Upper lobe of left lung (tissue), 6 donors: ENCODE data around the gene CYP3A5. TPM values are rescaled to one million over a fixed set of nuclear protein-coding genes. Genes with fewer than 3 reads are reported as not detected.
A peak's percentile ranks its signal among the peaks of the same experiment; 100 is the strongest.

ENCODE experiments used
- ATAC-seq, 2 donors: fragments of 200-7000 bp; cut with Tn5 transposase; one replicate each; pipeline ENCODE4 v1.9.1; 2022; ENCODE audit warnings: mild to moderate bottlenecking in 2 of 2, moderate library complexity in 2 of 2; ENCODE audit not compliant: low FRiP score in 2 of 2
- DNase-seq, 2 donors: peaks; one replicate each; pipeline ENCODE4 v3.0.0-alpha.2; 2019 to 2020
- H3K27ac ChIP-seq, 4 donors: fragments of 200-600 bp; sonication (generic); one replicate each; pipeline ENCODE4 v1.5.1; 2016 to 2019
- H3K27me3 ChIP-seq, 4 donors: fragments of 200-600 bp; sonication (generic); one replicate each; pipeline ENCODE4 v1.5.1; 2017 to 2019
- H3K36me3 ChIP-seq, 4 donors: fragments of 200-600 bp; sonication (generic); one replicate each; pipeline ENCODE4 v1.5.1; 2016 to 2019
- H3K4me1 ChIP-seq, 4 donors: fragments of 200-600 bp; sonication (generic); one replicate each; pipeline ENCODE4 v1.5.1; 2018 to 2019
- H3K4me3 ChIP-seq, 4 donors: fragments of 200-600 bp; sonication (generic); one replicate each; pipeline ENCODE4 v1.5.1; 2017 to 2019; ENCODE audit warnings: mild to moderate bottlenecking in 2 of 4, moderate library complexity in 1 of 4
- H3K9me3 ChIP-seq, 4 donors: fragments of 200-600 bp; sonication (generic); one replicate each; pipeline ENCODE4 v1.5.1; 2018 to 2019
- CTCF ChIP-seq, 6 experiments: fragments of 450-650 bp in 4 of 6; fragments of 200-600 bp in 2 of 6; sonication (generic) in 2 of 6; IDR thresholded peaks; one replicate each; pipeline ENCODE4 v1.5.1; 2016 to 2019; ENCODE audit warnings: antibody characterized with exemption in 6 of 6
- EP300 ChIP-seq, 4 donors: sonication (generic); formaldehyde crosslinking; IDR thresholded peaks; one replicate each; pipeline ENCODE4 v1.5.1; 2017; ENCODE audit warnings: antibody characterized with exemption in 4 of 4, control low read depth in 2 of 4
- POLR2A ChIP-seq, 4 donors: fragments of 450-650 bp; IDR thresholded peaks; one replicate each; pipeline ENCODE4 v1.5.1; 2016 to 2017; ENCODE audit warnings: antibody characterized with exemption in 4 of 4, mild to moderate bottlenecking in 2 of 4
- POLR2AphosphoS5 ChIP-seq, 2 donors: sonication (generic); formaldehyde crosslinking; IDR thresholded peaks; one replicate each; pipeline ENCODE4 v1.5.1; 2017; ENCODE audit warnings: antibody characterized with exemption in 2 of 2
- WGBS, 2 donors: methylation state at CpG; one replicate each; pipeline ENCODE4 v1.1.5; 2017 to 2018; 5-methylcytosine and 5-hydroxymethylcytosine counted together
- small RNA-seq, 4 donors: library from RNA; depleted of rRNA; stranded (forward); fragments of <200 nt; gene quantifications; one replicate each; pipeline ENCODE3, GENCODE V24; 2016
- total RNA-seq, 6 donors: library from RNA; depleted of rRNA in 4 of 6; stranded (reverse); fragments of >200 nt in 4 of 6; gene quantifications; one replicate each; pipeline versions ENCODE4 v1.1.0 to v1.2.1, GENCODE V29; 2016 to 2021
- donor health status: DM: no; HTN: no; CAD: no; lungs with moderate emphysema.
- donor health status: DM: no; HTN: yes; CAD: no; lungs with severe emphysema.

Gene CYP3A5
- total RNA-seq, 6 donors from 2014 or later, result 8.0 to 25.2 (median 14.2) TPM

GRCh38 chr7:99601656-99602310, 78.0 kb downstream of the CYP3A5 start:
- TF ChIP-seq POLR2AphosphoS5 (IDR thresholded peaks at IDR 0.05) (no peak), EP300 (IDR thresholded peaks at IDR 0.05) (no peak)
- H3K9me3 ChIP-seq, result no peaks in the 10 kb centered on the region
- H3K27ac ChIP-seq, result no peak overlapping the region
- no peak overlapping the region for H3K4me3 ChIP-seq
- peak in 1 of 2 donors; percentile 7 for DNase-seq
- H3K27me3 ChIP-seq, result no peaks in the 10 kb centered on the region
- H3K36me3 ChIP-seq, result no peaks in the 10 kb centered on the region
- WGBS, 2 donors, result 66 to 84% methylated on average over 7 of the region's 7 CpGs
- no peak for ATAC-seq
- H3K4me1 ChIP-seq, result no peaks in the 10 kb centered on the region

- Histone ChIP-seq H3K9me3 (no peaks in the 10 kb centered on the region), H3K36me3 (no peaks in the 10 kb centered on the region), H3K4me1 (no peaks in the 10 kb centered on the region), H3K27me3 (no peaks in the 10 kb centered on the region), H3K4me3 (no peak overlapping the region), H3K27ac (no peak overlapping the region)
- no peak for DNase-seq
- TF ChIP-seq POLR2AphosphoS5 (IDR thresholded peaks at IDR 0.05) (no peak), POLR2A (IDR thresholded peaks at IDR 0.05) (no peak), CTCF (IDR thresholded peaks at IDR 0.05) (no peak), EP300 (IDR thresholded peaks at IDR 0.05) (no peak)
- ATAC-seq, result no peak
- 81 to 85% methylated on average over 4 of the region's 4 CpGs for WGBS, 2 donors
Measured at GRCh38 chr7:99599836-99600235, 80.0 kb downstream of the CYP3A5 start.

Small RNA genes lying within 50 kb of the gene (small RNA-seq; reads per million reads assigned to genes)
- gene CYP3A51P (0 reads per million in 4 donors), gene CYP3A7-CYP3A51P (0 reads per million in 4 donors)

Other genes with a start within 250 kb of the CYP3A5 start
- gene PTCD1, start 241.2 kb downstream of the CYP3A5 start, total RNA-seq, result 10 to 100 TPM in 1 of 6 donors, 1 to 10 TPM in 5; 6.3 to 13.4 (median 7.6) TPM
- 10 to 100 TPM; 23.0 to 49.2 (median 33.1) TPM for gene CPSF4, start 241.1 kb downstream of the CYP3A5 start, total RNA-seq
- 100 to 1,000 TPM in 5 of 6 donors, 10 to 100 TPM in 1; 54.5 to 599 (median 193) TPM for gene ATP5MF, start 213.8 kb downstream of the CYP3A5 start, total RNA-seq
- 10 to 100 TPM in 2 of 6 donors, 1 to 10 TPM in 4; 8.3 to 28.3 (median 9.3) TPM for gene ZNF789, start 207.1 kb downstream of the CYP3A5 start, total RNA-seq
- 100 to 1,000 TPM in 1 of 6 donors, 10 to 100 TPM in 5; 29.0 to 186 (median 34.8) TPM for gene ZNF394, start 179.7 kb downstream of the CYP3A5 start, total RNA-seq
- 10 to 100 TPM in 1 of 6 donors, 1 to 10 TPM in 5; 3.8 to 12.6 (median 7.6) TPM for gene ZKSCAN5, start 175.3 kb downstream of the CYP3A5 start, total RNA-seq
- gene FAM200A, start 127.9 kb downstream of the CYP3A5 start, total RNA-seq, result 1 to 10 TPM; 1.7 to 9.9 (median 5.1) TPM
- gene ZNF655, start 121.4 kb downstream of the CYP3A5 start, total RNA-seq, result 100 to 1,000 TPM in 4 of 6 donors, 10 to 100 TPM in 2; 57.3 to 202 (median 137) TPM
- 1 to 10 TPM in 2 of 6 donors, under 1 TPM in 3, not detected in 1; 0.59 to 3.1 (median 0.91) TPM for gene TMEM225B, start 81.7 kb downstream of the CYP3A5 start, total RNA-seq
- 10 to 100 TPM; 16.4 to 54.5 (median 18.2) TPM for gene ZSCAN25, start 63.0 kb downstream of the CYP3A5 start, total RNA-seq
- gene CYP3A7, start 55.2 kb upstream of the CYP3A5 start, total RNA-seq, result 1 to 10 TPM in 4 of 6 donors, under 1 TPM in 1, not detected in 1; 0.69 to 1.7 (median 1.1) TPM
- 1 to 10 TPM in 1 of 6 donors, under 1 TPM in 2, not detected in 3; 0.34 to 1.5 (median 0.46) TPM for gene CYP3A4, start 104.2 kb upstream of the CYP3A5 start, total RNA-seq
- not detected for gene CYP3A43, start 148.0 kb upstream of the CYP3A5 start, total RNA-seq
- under 1 TPM in 2 of 6 donors, not detected in 4; 0.59 to 0.67 TPM for gene OR2AE1, start 197.0 kb upstream of the CYP3A5 start, total RNA-seq
- 100 to 1,000 TPM in 1 of 6 donors, 10 to 100 TPM in 5; 31.2 to 107 (median 42.1) TPM for gene TRIM4, start 239.5 kb upstream of the CYP3A5 start, total RNA-seq
- 1 to 10 TPM in 1 of 6 donors, under 1 TPM in 2, not detected in 3; 0.24 to 3.1 (median 0.31) TPM for gene GJC3, start 249.6 kb upstream of the CYP3A5 start, total RNA-seq